ENCODE data around the gene KIF1B.
A peak's percentile ranks its signal among the peaks of the same experiment; 100 is the strongest.

The KIF1B gene

DNA sequence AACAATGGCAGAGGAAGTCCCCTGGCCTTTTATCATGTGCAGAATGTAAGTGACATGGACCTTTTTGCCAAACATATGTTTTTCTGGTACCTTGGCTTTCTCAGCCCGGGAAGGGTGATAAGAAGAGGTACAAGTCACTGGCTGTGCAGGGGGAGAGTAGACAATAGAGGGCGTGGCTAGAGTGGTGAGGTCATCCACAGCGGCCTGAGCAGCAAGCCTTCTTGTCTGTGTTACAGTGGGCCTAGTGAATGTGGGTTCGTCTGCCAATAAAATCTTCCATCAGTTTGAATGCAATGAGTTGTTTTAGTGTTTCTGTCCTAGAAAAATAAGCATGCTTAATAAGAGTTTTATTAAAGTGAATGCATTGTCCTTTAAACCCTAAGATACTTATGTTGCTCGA lies 129.4 kb downstream of the KIF1B start:
- no peak overlapping the region for H4K8ac ChIP-seq (ENCODE audit: low read depth, low read length)
- no CpG with 5 or more reads among the region's 5 CpGs for WGBS, 2 donors (ENCODE audit: extremely low coverage in 2 of 2, insufficient read length in 2 of 2, insufficient replicate concordance in 1 of 2)
- H3K36me3 ChIP-seq (replicated peaks in 1 of 2; ENCODE audit: control insufficient read depth in 2 of 2, insufficient read depth in 2 of 2, low read length in 2 of 2): peaks cover 20 to 97% of the 10 kb centered on the region in 2 donors

DNA sequence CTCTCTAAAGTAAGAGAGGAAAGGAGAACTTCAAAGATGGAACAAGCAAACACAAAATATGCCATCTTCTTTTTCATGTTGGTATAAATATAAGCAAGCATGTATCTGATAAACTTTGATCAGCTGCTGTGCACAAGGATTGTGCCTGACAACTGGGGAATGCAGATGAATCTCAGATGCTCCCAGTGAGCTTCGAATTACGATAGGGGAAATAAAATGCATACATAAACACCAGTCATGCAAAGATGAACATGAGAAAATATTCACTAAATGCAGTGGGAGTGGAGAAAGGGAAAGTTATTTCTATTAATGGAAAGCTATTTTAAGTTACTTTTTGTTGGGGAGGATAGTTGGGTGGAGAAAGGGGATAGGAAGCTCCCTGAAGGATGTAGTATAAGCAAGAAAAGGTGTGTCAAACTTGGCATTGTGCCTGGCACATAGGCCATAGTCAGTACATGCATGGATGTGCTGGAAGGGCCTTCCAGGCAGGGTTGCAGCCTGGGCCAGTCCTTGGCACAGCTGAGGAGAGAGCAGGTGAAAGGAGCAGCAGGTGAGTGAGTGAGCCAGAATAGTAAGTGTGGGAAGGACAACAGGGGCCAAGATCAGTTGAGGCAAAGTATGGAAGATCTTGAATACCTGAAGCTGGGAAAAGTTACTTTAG lies 130.7 kb downstream of the KIF1B start:
- Histone ChIP-seq H2AFZ (ENCODE audit: low read length) (no peak overlapping the region), H3K4me1 (ENCODE audit: control insufficient read depth in 2 of 2, insufficient read depth in 1 of 2, low read depth in 1 of 2, low read length in 2 of 2) (peaks cover 1 to 9% of the 10 kb centered on the region in 2 donors), H3K9ac (ENCODE audit: low read depth, low read length, poor library complexity) (no peak overlapping the region), H2BK12ac (ENCODE audit: low read length) (no peak overlapping the region), H4K8ac (ENCODE audit: low read depth, low read length) (no peak overlapping the region), H3K27me3 (ENCODE audit: control insufficient read depth in 3 of 3, insufficient read depth in 3 of 3, low read depth in 1 of 3, low read length in 3 of 3) (no peaks in the 10 kb centered on the region), H3K4ac (ENCODE audit: low read length) (no peak overlapping the region), H2BK120ac (ENCODE audit: low read depth, low read length) (no peak overlapping the region), H3K14ac (ENCODE audit: low read length) (peak overlapping the region; percentile 72), H3K18ac (ENCODE audit: low read length) (no peak overlapping the region), H2BK5ac (ENCODE audit: low read length) (no peak overlapping the region), H3K4me3 (ENCODE audit: low read length in 2 of 2) (no peak overlapping the region), H2AK5ac (ENCODE audit: low read depth, low read length) (no peak overlapping the region), H3K4me2 (ENCODE audit: insufficient read depth, low read length, poor library complexity, severe bottlenecking) (no peak overlapping the region), H2BK15ac (ENCODE audit: low read length) (no peak overlapping the region), H3K9me3 (replicated peaks in 1 of 2; ENCODE audit: control insufficient read depth in 2 of 2, insufficient read depth in 1 of 2, low read depth in 1 of 2, low read length in 2 of 2) (no peaks in the 10 kb centered on the region), H3K27ac (replicated peaks; ENCODE audit: low read length) (no peak overlapping the region), H3K79me1 (ENCODE audit: low read depth, low read length) (peaks cover 2% of the 10 kb centered on the region), H3K36me3 (replicated peaks in 1 of 2; ENCODE audit: control insufficient read depth in 2 of 2, insufficient read depth in 2 of 2, low read length in 2 of 2) (peaks cover 22 to 97% of the 10 kb centered on the region in 2 donors), H4K91ac (ENCODE audit: low read depth, low read length, poor library complexity) (no peak overlapping the region), H3K23ac (ENCODE audit: low read depth, low read length, poor library complexity) (no peak overlapping the region)
- WGBS, 2 donors (ENCODE audit: extremely low coverage in 2 of 2, insufficient read length in 2 of 2, insufficient replicate concordance in 1 of 2): no CpG with 5 or more reads among the region's 2 CpGs
- no peak for DNase-seq (ENCODE audit: low spot score)

More for the DNA sequence above, 129.4 kb downstream of the KIF1B start:
- no peak overlapping the region for H2BK120ac ChIP-seq (ENCODE audit: low read depth, low read length)
- peak overlapping the region; percentile 10 for H2AFZ ChIP-seq (ENCODE audit: low read length)
- H3K27me3 ChIP-seq (ENCODE audit: control insufficient read depth in 3 of 3, insufficient read depth in 3 of 3, low read depth in 1 of 3, low read length in 3 of 3): no peaks in the 10 kb centered on the region
- no peaks in the 10 kb centered on the region for H3K9me3 ChIP-seq (replicated peaks in 1 of 2; ENCODE audit: control insufficient read depth in 2 of 2, insufficient read depth in 1 of 2, low read depth in 1 of 2, low read length in 2 of 2)
- H3K4ac ChIP-seq (ENCODE audit: low read length): no peak overlapping the region
- no peak overlapping the region for H3K23ac ChIP-seq (ENCODE audit: low read depth, low read length, poor library complexity)
- no peak overlapping the region for H3K4me3 ChIP-seq (ENCODE audit: low read length in 2 of 2)
- no peak overlapping the region for H3K14ac ChIP-seq (ENCODE audit: low read length)
- peaks cover 1 to 9% of the 10 kb centered on the region in 2 donors for H3K4me1 ChIP-seq (ENCODE audit: control insufficient read depth in 2 of 2, insufficient read depth in 1 of 2, low read depth in 1 of 2, low read length in 2 of 2)
- no peak overlapping the region for H2BK15ac ChIP-seq (ENCODE audit: low read length)
- no peak overlapping the region for H3K27ac ChIP-seq (replicated peaks; ENCODE audit: low read length)
- H3K9ac ChIP-seq (ENCODE audit: low read depth, low read length, poor library complexity): no peak overlapping the region
- H4K91ac ChIP-seq (ENCODE audit: low read depth, low read length, poor library complexity): no peak overlapping the region
- H2BK12ac ChIP-seq (ENCODE audit: low read length): no peak overlapping the region
- H2AK5ac ChIP-seq (ENCODE audit: low read depth, low read length): no peak overlapping the region
- peaks cover 2% of the 10 kb centered on the region for H3K79me1 ChIP-seq (ENCODE audit: low read depth, low read length)
- peak; percentile 37 for DNase-seq (ENCODE audit: low spot score)
- no peak overlapping the region for H3K18ac ChIP-seq (ENCODE audit: low read length)
- H2BK5ac ChIP-seq (ENCODE audit: low read length): no peak overlapping the region
- H3K4me2 ChIP-seq (ENCODE audit: insufficient read depth, low read length, poor library complexity, severe bottlenecking): no peak overlapping the region

DNA sequence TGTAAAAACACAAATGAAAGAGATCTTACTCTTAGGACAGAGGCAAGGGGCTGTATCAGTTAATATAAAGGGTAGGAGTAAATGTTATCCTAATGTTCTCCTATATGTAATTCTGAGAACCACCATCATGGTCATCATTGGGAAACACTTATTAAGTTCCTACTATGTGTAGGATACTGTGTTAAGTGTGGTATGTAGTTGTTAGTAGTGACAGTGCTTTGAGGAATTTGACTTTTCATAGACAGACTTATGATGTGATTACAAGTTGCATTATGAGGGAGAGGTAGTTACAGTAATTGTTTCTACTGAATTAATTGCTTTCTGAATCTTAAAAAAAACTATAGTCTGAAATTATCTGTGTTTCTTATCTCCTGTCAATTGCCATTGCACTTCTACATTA lies 136.7 kb downstream of the KIF1B start:
- no peaks in the 10 kb centered on the region for H3K4me1 ChIP-seq (ENCODE audit: control insufficient read depth in 2 of 2, insufficient read depth in 1 of 2, low read depth in 1 of 2, low read length in 2 of 2)
- no peak overlapping the region for H3K14ac ChIP-seq (ENCODE audit: low read length)
- no peaks in the 10 kb centered on the region for H3K9me3 ChIP-seq (replicated peaks in 1 of 2; ENCODE audit: control insufficient read depth in 2 of 2, insufficient read depth in 1 of 2, low read depth in 1 of 2, low read length in 2 of 2)
- no peak overlapping the region for H2AFZ ChIP-seq (ENCODE audit: low read length)
- no peak overlapping the region for H3K4me2 ChIP-seq (ENCODE audit: insufficient read depth, low read length, poor library complexity, severe bottlenecking)
- no peak overlapping the region for H3K23ac ChIP-seq (ENCODE audit: low read depth, low read length, poor library complexity)
- no peak overlapping the region for H3K9ac ChIP-seq (ENCODE audit: low read depth, low read length, poor library complexity)
- no peak overlapping the region for H2BK15ac ChIP-seq (ENCODE audit: low read length)
- no peak overlapping the region for H3K4ac ChIP-seq (ENCODE audit: low read length)
- H3K27ac ChIP-seq (replicated peaks; ENCODE audit: low read length): no peak overlapping the region
- no peak overlapping the region for H2BK5ac ChIP-seq (ENCODE audit: low read length)
- H2BK12ac ChIP-seq (ENCODE audit: low read length): no peak overlapping the region
- DNase-seq (ENCODE audit: low spot score): no peak
- H3K36me3 ChIP-seq (replicated peaks in 1 of 2; ENCODE audit: control insufficient read depth in 2 of 2, insufficient read depth in 2 of 2, low read length in 2 of 2): peaks cover 13 to 94% of the 10 kb centered on the region in 2 donors
- no peak overlapping the region for H3K18ac ChIP-seq (ENCODE audit: low read length)
- no peaks in the 10 kb centered on the region for H3K79me1 ChIP-seq (ENCODE audit: low read depth, low read length)
- H3K4me3 ChIP-seq (ENCODE audit: low read length in 2 of 2): no peak overlapping the region
- no peak overlapping the region for H4K91ac ChIP-seq (ENCODE audit: low read depth, low read length, poor library complexity)
- no peak overlapping the region for H4K8ac ChIP-seq (ENCODE audit: low read depth, low read length)
- no peaks in the 10 kb centered on the region for H3K27me3 ChIP-seq (ENCODE audit: control insufficient read depth in 3 of 3, insufficient read depth in 3 of 3, low read depth in 1 of 3, low read length in 3 of 3)
- H2AK5ac ChIP-seq (ENCODE audit: low read depth, low read length): no peak overlapping the region
- no peak overlapping the region for H2BK120ac ChIP-seq (ENCODE audit: low read depth, low read length)

DNA sequence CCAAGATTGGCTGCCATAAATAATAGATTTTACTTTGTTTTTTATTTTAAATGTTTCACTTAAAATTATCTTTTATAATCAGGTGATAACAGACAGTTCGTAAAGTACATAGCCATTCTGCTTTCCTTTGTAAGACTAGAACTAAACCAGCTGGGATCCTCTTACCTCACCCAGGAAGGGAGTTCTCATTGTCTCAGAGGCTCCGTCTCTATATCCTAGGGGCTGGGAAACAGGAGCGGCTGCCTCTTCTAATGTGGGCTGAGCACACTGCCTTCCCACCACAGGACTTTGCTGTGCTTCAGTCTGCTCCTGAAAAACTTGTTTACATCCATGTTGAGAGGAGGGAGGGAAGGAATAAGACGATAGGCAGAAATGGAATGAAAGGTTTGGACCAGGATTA lies 142.9 kb downstream of the KIF1B start:
- H3K9me3 ChIP-seq (replicated peaks in 1 of 2; ENCODE audit: control insufficient read depth in 2 of 2, insufficient read depth in 1 of 2, low read depth in 1 of 2, low read length in 2 of 2): no peaks in the 10 kb centered on the region
- H2BK120ac ChIP-seq (ENCODE audit: low read depth, low read length): no peak overlapping the region
- no peak overlapping the region for H3K4ac ChIP-seq (ENCODE audit: low read length)
- DNase-seq (ENCODE audit: low spot score): peak; percentile 40
- no peaks in the 10 kb centered on the region for H3K27me3 ChIP-seq (ENCODE audit: control insufficient read depth in 3 of 3, insufficient read depth in 3 of 3, low read depth in 1 of 3, low read length in 3 of 3)
- no peak overlapping the region for H2AK5ac ChIP-seq (ENCODE audit: low read depth, low read length)
- peaks cover 8 to 89% of the 10 kb centered on the region in 2 donors for H3K36me3 ChIP-seq (replicated peaks in 1 of 2; ENCODE audit: control insufficient read depth in 2 of 2, insufficient read depth in 2 of 2, low read length in 2 of 2)
- H3K4me3 ChIP-seq (ENCODE audit: low read length in 2 of 2): no peak overlapping the region
- H3K27ac ChIP-seq (replicated peaks; ENCODE audit: low read length): no peak overlapping the region
- no peak overlapping the region for H3K4me2 ChIP-seq (ENCODE audit: insufficient read depth, low read length, poor library complexity, severe bottlenecking)
- no peak overlapping the region for H2BK5ac ChIP-seq (ENCODE audit: low read length)
- no peaks in the 10 kb centered on the region for H3K79me1 ChIP-seq (ENCODE audit: low read depth, low read length)
- no peak overlapping the region for H2AFZ ChIP-seq (ENCODE audit: low read length)
- H3K14ac ChIP-seq (ENCODE audit: low read length): no peak overlapping the region
- no peak overlapping the region for H3K23ac ChIP-seq (ENCODE audit: low read depth, low read length, poor library complexity)
- no peak overlapping the region for H3K9ac ChIP-seq (ENCODE audit: low read depth, low read length, poor library complexity)
- WGBS, 2 donors (ENCODE audit: extremely low coverage in 2 of 2, insufficient read length in 2 of 2, insufficient replicate concordance in 1 of 2): no CpG with 5 or more reads among the region's 4 CpGs
- peaks cover 0 to 3% of the 10 kb centered on the region in 2 donors for H3K4me1 ChIP-seq (ENCODE audit: control insufficient read depth in 2 of 2, insufficient read depth in 1 of 2, low read depth in 1 of 2, low read length in 2 of 2)
- no peak overlapping the region for H4K91ac ChIP-seq (ENCODE audit: low read depth, low read length, poor library complexity)
- H4K8ac ChIP-seq (ENCODE audit: low read depth, low read length): no peak overlapping the region
- no peak overlapping the region for H3K18ac ChIP-seq (ENCODE audit: low read length)
- H2BK15ac ChIP-seq (ENCODE audit: low read length): no peak overlapping the region
- H2BK12ac ChIP-seq (ENCODE audit: low read length): no peak overlapping the region

All from neuronal stem cell (in vitro differentiated cells).